ENCODE measurements around the gene CACNA2D3. TPM values are rescaled to one million over a fixed set of nuclear protein-coding genes. Genes with fewer than 3 reads are reported as not detected.

The CACNA2D3 gene
- polyA plus RNA-seq, 1 donor (not counting 4 experiments of a cell fraction or from before 2014, with no cell fraction given), result 0.08 TPM

- dilution Hi-C loops (cut with MboI; ENCODE audit: extremely low pct_ligation_motif_present, low sequenced_read_pairs), result no loop called here
- Histone ChIP-seq H3K9me3 (ENCODE audit: control insufficient read depth, low read depth, low read length) (no peaks in the 10 kb centered on the region), H3K27ac (ENCODE audit: control insufficient read depth, insufficient read depth, low read length) (no peak overlapping the region), H3K4me2 (ENCODE audit: control insufficient read depth, extremely low read depth, insufficient read depth, low read depth, low read length) (no peak overlapping the region), H4K20me1 (ENCODE audit: control insufficient read depth, extremely low read depth, insufficient read depth, low read length) (no peaks in the 10 kb centered on the region), H3K36me3 (ENCODE audit: control insufficient read depth in 2 of 2, extremely low read depth in 1 of 2, insufficient read depth in 2 of 2, low read length in 2 of 2) (no peaks in the 10 kb centered on the region), H2AFZ (ENCODE audit: control insufficient read depth, low read length) (no peak overlapping the region), H3K27me3 (ENCODE audit: control insufficient read depth, extremely low read depth, insufficient read depth, low read length) (no peaks in the 10 kb centered on the region), H3K4me1 (ENCODE audit: control insufficient read depth, extremely low read depth, insufficient read depth, low read length) (no peaks in the 10 kb centered on the region), H3K4me3 (ENCODE audit: control insufficient read depth in 2 of 3, extremely low read depth in 1 of 3, insufficient read depth in 2 of 3, low read depth in 1 of 3, low read length in 3 of 3) (no peak overlapping the region), H3K9me1 (ENCODE audit: control insufficient read depth, extremely low read depth, insufficient read depth, low read length) (no peaks in the 10 kb centered on the region), H3K9ac (ENCODE audit: control insufficient read depth, extremely low read depth, insufficient read depth, low read length) (no peak overlapping the region), H3K79me2 (ENCODE audit: control insufficient read depth, insufficient read depth, low read length) (no peaks in the 10 kb centered on the region)
- TF ChIP-seq EZH2 (IDR thresholded peaks at IDR 0.05; ENCODE audit: low read length) (no peak), CTCF (optimal IDR thresholded peaks at IDR 0.05 in 1 of 3, IDR thresholded peaks at IDR 0.05 in 1 of 3, conservative IDR thresholded peaks at IDR 0.05 in 1 of 3; ENCODE audit: extremely low read depth in 1 of 3, insufficient read depth in 2 of 3, low read length in 3 of 3) (no peak)
- no peak for FAIRE-seq
- no peak for DNase-seq (ENCODE audit: low read depth, low spot score)
These were observed 471.3 kb downstream of the CACNA2D3 start for GRCh38 chr3:54593653-54594052.

GRCh38 chr3:54596087-54596486, 473.7 kb downstream of the CACNA2D3 start:
- no peak for FAIRE-seq
- dilution Hi-C loops (cut with MboI; ENCODE audit: extremely low pct_ligation_motif_present, low sequenced_read_pairs), result no loop called here

More at GRCh38 chr3:54596087-54596486, 473.7 kb downstream of the CACNA2D3 start:
- H3K9me3 ChIP-seq (ENCODE audit: control insufficient read depth, low read depth, low read length), result no peaks in the 10 kb centered on the region
- H2AFZ ChIP-seq (ENCODE audit: control insufficient read depth, low read length), result no peak overlapping the region
- no peak overlapping the region for H3K27ac ChIP-seq (ENCODE audit: control insufficient read depth, insufficient read depth, low read length)
- H3K79me2 ChIP-seq (ENCODE audit: control insufficient read depth, insufficient read depth, low read length), result no peaks in the 10 kb centered on the region
- TF ChIP-seq CTCF (optimal IDR thresholded peaks at IDR 0.05 in 1 of 3, IDR thresholded peaks at IDR 0.05 in 1 of 3, conservative IDR thresholded peaks at IDR 0.05 in 1 of 3; ENCODE audit: extremely low read depth in 1 of 3, insufficient read depth in 2 of 3, low read length in 3 of 3), result no peak
- no peak for TF ChIP-seq EZH2 (IDR thresholded peaks at IDR 0.05; ENCODE audit: low read length)
- H3K9ac ChIP-seq (ENCODE audit: control insufficient read depth, extremely low read depth, insufficient read depth, low read length), result no peak overlapping the region
- H3K9me1 ChIP-seq (ENCODE audit: control insufficient read depth, extremely low read depth, insufficient read depth, low read length), result no peaks in the 10 kb centered on the region
- DNase-seq (ENCODE audit: low read depth, low spot score), result no peak
- no peak overlapping the region for H3K4me2 ChIP-seq (ENCODE audit: control insufficient read depth, extremely low read depth, insufficient read depth, low read depth, low read length)
- H3K4me1 ChIP-seq (ENCODE audit: control insufficient read depth, extremely low read depth, insufficient read depth, low read length), result no peaks in the 10 kb centered on the region
- H3K36me3 ChIP-seq (ENCODE audit: control insufficient read depth in 2 of 2, extremely low read depth in 1 of 2, insufficient read depth in 2 of 2, low read length in 2 of 2), result no peaks in the 10 kb centered on the region
- no peaks in the 10 kb centered on the region for H4K20me1 ChIP-seq (ENCODE audit: control insufficient read depth, extremely low read depth, insufficient read depth, low read length)
- no peak overlapping the region for H3K4me3 ChIP-seq (ENCODE audit: control insufficient read depth in 2 of 3, extremely low read depth in 1 of 3, insufficient read depth in 2 of 3, low read depth in 1 of 3, low read length in 3 of 3)
- H3K27me3 ChIP-seq (ENCODE audit: control insufficient read depth, extremely low read depth, insufficient read depth, low read length), result no peaks in the 10 kb centered on the region
